Neural crest cell (in vitro differentiated cells): ENCODE measurements around the gene EPHB4. TPM values are rescaled to one million over a fixed set of nuclear protein-coding genes. Genes with fewer than 3 reads are reported as not detected.

Source experiments
- DNase-seq: peaks from one replicate; pipeline ENCODE4 v3.0.0; 2021; ENCODE audit warnings: low read depth, mixed read lengths, low spot score
- H3K27ac Mint-ChIP-seq: one replicate; pipeline ENCODE4 v1.8.0; 2021; ENCODE audit warnings: mild to moderate bottlenecking, mixed read lengths; ENCODE audit not compliant: unreplicated experiment
- H3K27me3 Mint-ChIP-seq: 2 replicates; pipeline ENCODE4 v1.8.0; 2021; ENCODE audit warnings: low read depth, mild to moderate bottlenecking, mixed read lengths
- H3K36me3 Mint-ChIP-seq: 2 replicates; pipeline ENCODE4 v1.8.0; 2021; ENCODE audit warnings: low read depth, mild to moderate bottlenecking, mixed read lengths
- H3K4me1 Mint-ChIP-seq: 2 replicates; pipeline ENCODE4 v1.8.0; 2021; ENCODE audit warnings: mixed read lengths
- H3K4me3 Mint-ChIP-seq: one replicate; pipeline ENCODE4 v1.8.0; 2021; ENCODE audit warnings: mild to moderate bottlenecking, mixed read lengths
- H3K9me3 Mint-ChIP-seq: 2 replicates; pipeline ENCODE4 v1.8.0; 2021; ENCODE audit warnings: mixed read lengths
- total RNA-seq: library from RNA; stranded (reverse); gene quantifications from 2 replicates; pipeline ENCODE4 v1.2.1, GENCODE V29; 2021
- TF ChIP-seq, protein P1 (sequence below): fragments of 200-600 bp; sonication (generic); conservative IDR thresholded peaks from 2 replicates; pipeline ENCODE4 v1.5.0; 2021; ENCODE audit warnings: antibody characterized with exemption, mild to moderate bottlenecking

Gene EPHB4
- total RNA-seq, 1 donor from 2014 or later: 84.5 TPM

GRCh38 chr7:100803398-100804161, 23.7 kb downstream of the EPHB4 start:
- DNase-seq: peak; percentile 50
- TF ChIP-seq, protein P1, sequence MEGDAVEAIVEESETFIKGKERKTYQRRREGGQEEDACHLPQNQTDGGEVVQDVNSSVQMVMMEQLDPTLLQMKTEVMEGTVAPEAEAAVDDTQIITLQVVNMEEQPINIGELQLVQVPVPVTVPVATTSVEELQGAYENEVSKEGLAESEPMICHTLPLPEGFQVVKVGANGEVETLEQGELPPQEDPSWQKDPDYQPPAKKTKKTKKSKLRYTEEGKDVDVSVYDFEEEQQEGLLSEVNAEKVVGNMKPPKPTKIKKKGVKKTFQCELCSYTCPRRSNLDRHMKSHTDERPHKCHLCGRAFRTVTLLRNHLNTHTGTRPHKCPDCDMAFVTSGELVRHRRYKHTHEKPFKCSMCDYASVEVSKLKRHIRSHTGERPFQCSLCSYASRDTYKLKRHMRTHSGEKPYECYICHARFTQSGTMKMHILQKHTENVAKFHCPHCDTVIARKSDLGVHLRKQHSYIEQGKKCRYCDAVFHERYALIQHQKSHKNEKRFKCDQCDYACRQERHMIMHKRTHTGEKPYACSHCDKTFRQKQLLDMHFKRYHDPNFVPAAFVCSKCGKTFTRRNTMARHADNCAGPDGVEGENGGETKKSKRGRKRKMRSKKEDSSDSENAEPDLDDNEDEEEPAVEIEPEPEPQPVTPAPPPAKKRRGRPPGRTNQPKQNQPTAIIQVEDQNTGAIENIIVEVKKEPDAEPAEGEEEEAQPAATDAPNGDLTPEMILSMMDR: no peak
- Mint-ChIP-seq H3K27ac (peak overlapping the region; percentile 89), H3K36me3 (peaks cover 23% of the 10 kb centered on the region), H3K4me3 (peak overlapping the region; percentile 39), H3K9me3 (no peaks in the 10 kb centered on the region), H3K27me3 (peaks cover 4% of the 10 kb centered on the region), H3K4me1 (peaks cover 25% of the 10 kb centered on the region)

GRCh38 chr7:100802951-100803350, 24.4 kb downstream of the EPHB4 start:
- peak overlapping the region; percentile 1 for H3K4me3 Mint-ChIP-seq
- H3K4me1 Mint-ChIP-seq: peaks cover 25% of the 10 kb centered on the region
- H3K27me3 Mint-ChIP-seq: peaks cover 9% of the 10 kb centered on the region
- TF ChIP-seq, protein P1: no peak
- DNase-seq: no peak
- peaks cover 21% of the 10 kb centered on the region for H3K36me3 Mint-ChIP-seq
- H3K27ac Mint-ChIP-seq: no peak overlapping the region
- no peaks in the 10 kb centered on the region for H3K9me3 Mint-ChIP-seq

GRCh38 chr7:100801833-100802568, 25.3 kb downstream of the EPHB4 start:
- peaks cover 25% of the 10 kb centered on the region for H3K4me1 Mint-ChIP-seq
- H3K9me3 Mint-ChIP-seq: no peaks in the 10 kb centered on the region
- peak; percentile 30 for DNase-seq
- H3K36me3 Mint-ChIP-seq: peaks cover 15% of the 10 kb centered on the region
- TF ChIP-seq, protein P1: no peak
- peaks cover 9% of the 10 kb centered on the region for H3K27me3 Mint-ChIP-seq
- no peak overlapping the region for H3K4me3 Mint-ChIP-seq
- H3K27ac Mint-ChIP-seq: peak overlapping the region; percentile 27

- Mint-ChIP-seq H3K27ac (no peak overlapping the region), H3K36me3 (peaks cover 9% of the 10 kb centered on the region), H3K4me3 (peak overlapping the region; percentile 71), H3K27me3 (peaks cover 13% of the 10 kb centered on the region), H3K4me1 (peaks cover 25% of the 10 kb centered on the region), H3K9me3 (no peaks in the 10 kb centered on the region)
- TF ChIP-seq, protein P1: peak; percentile 71
- peak; percentile 65 for DNase-seq
Observed at GRCh38 chr7:100799037-100799896, 28.1 kb downstream of the EPHB4 start.

DNA sequence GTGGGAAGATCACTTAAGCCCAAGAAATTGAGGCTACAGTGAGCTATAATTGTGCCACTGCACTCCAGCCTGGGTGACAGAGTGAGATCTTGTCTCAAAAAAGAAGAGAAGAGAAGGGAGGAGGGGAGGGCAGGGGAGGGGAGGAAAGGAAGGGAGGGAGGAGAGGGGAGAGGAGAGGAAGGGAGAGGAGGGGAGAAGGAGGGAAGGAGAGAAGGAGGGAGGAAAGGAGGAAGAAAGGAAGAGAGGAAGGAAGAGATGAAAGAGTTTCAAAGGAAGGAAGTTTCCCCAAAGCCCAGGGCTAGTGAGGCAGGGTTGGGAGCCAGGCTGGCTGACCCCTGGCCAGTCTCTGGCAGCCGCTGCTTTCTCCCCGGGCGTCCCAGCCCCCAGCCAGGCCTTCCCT, 32.6 kb downstream of the EPHB4 start:
- TF ChIP-seq, protein P1: no peak
- Mint-ChIP-seq H3K4me3 (no peak overlapping the region), H3K27me3 (peaks cover 15% of the 10 kb centered on the region), H3K36me3 (no peaks in the 10 kb centered on the region), H3K9me3 (no peaks in the 10 kb centered on the region), H3K4me1 (peaks cover 6% of the 10 kb centered on the region), H3K27ac (no peak overlapping the region)
- no peak for DNase-seq
